Endodermal cell (in vitro differentiated cells): ENCODE results near the gene KCNQ4. TPM values are rescaled to one million over a fixed set of nuclear protein-coding genes. Genes with fewer than 3 reads are reported as not detected.

Experiments
- DNase-seq: peaks from one replicate; pipeline ENCODE4 v3.0.0-alpha.2; 2017
- H3K27ac ChIP-seq: 2 replicates; pipeline ENCODE4 v1.5.1; 2013; ENCODE audit warnings: mild to moderate bottlenecking, low read depth, low read length, moderate library complexity
- H3K27me3 ChIP-seq: 2 replicates; pipeline ENCODE4 v1.6.1; 2013; ENCODE audit warnings: mild to moderate bottlenecking, low read length, moderate library complexity; ENCODE audit not compliant: insufficient read depth, control insufficient read depth, poor library complexity, severe bottlenecking
- H3K36me3 ChIP-seq: 2 replicates; pipeline ENCODE4 v1.7.0; 2013; ENCODE audit warnings: mild to moderate bottlenecking, low read length, moderate library complexity; ENCODE audit not compliant: control insufficient read depth, insufficient read depth
- H3K4me1 ChIP-seq: one replicate; pipeline ENCODE4 v1.7.0; 2013; ENCODE audit warnings: low read length; ENCODE audit not compliant: control insufficient read depth, insufficient read depth
- H3K4me3 ChIP-seq: 2 replicates; pipeline ENCODE4 v1.5.1; 2013; ENCODE audit warnings: mild to moderate bottlenecking, low read length, moderate library complexity
- H3K9ac ChIP-seq: 2 replicates; pipeline ENCODE4 v1.6.1; 2013; ENCODE audit warnings: mild to moderate bottlenecking, low read length, moderate library complexity; ENCODE audit not compliant: poor library complexity, severe bottlenecking; ENCODE audit errors: extremely low read depth
- H3K9me3 ChIP-seq: 2 replicates; pipeline ENCODE4 v1.6.1; 2013; ENCODE audit warnings: mild to moderate bottlenecking, low read length, moderate library complexity; ENCODE audit not compliant: control insufficient read depth
- H3K27ac Mint-ChIP-seq: 2 replicates; pipeline ENCODE4 v1.8.0; 2020; ENCODE audit warnings: mixed read lengths
- H3K27me3 Mint-ChIP-seq: 2 replicates; pipeline ENCODE4 v1.8.0; 2021; ENCODE audit warnings: mild to moderate bottlenecking, mixed read lengths; ENCODE audit not compliant: insufficient read depth
- H3K36me3 Mint-ChIP-seq: 2 replicates; pipeline ENCODE4 v1.8.0; 2020; ENCODE audit warnings: low read depth, mixed read lengths
- H3K4me1 Mint-ChIP-seq: 2 replicates; pipeline ENCODE4 v1.8.0; 2020; ENCODE audit warnings: mixed read lengths
- H3K4me3 Mint-ChIP-seq: 2 replicates; pipeline ENCODE4 v1.8.0; 2020; ENCODE audit warnings: mild to moderate bottlenecking, moderate library complexity, mixed read lengths
- H3K9me3 Mint-ChIP-seq: 2 replicates; pipeline ENCODE4 v1.8.0; 2020; ENCODE audit warnings: mild to moderate bottlenecking, mixed read lengths
- CTCF ChIP-seq: fragments of 200-600 bp; sonication (generic); conservative IDR thresholded peaks from 2 replicates; pipeline ENCODE4 v1.5.0; 2021; ENCODE audit warnings: antibody characterized with exemption, mild to moderate bottlenecking
- WGBS, 2 experiments: methylation state at CpG; one replicate each; pipeline versions ENCODE4 v1.1.5 to v1.1.7; 2013; ENCODE audit warnings: missing lambda C conversion rate in 2 of 2, mixed read lengths in 1 of 2; ENCODE audit not compliant: insufficient coverage in 1 of 2, insufficient read length in 1 of 2; 5-methylcytosine and 5-hydroxymethylcytosine counted together
- total RNA-seq, 2 donors: library from RNA; stranded (reverse); fragmentation: NEBNext Ultra II Directional in 1 of 2; extraction: Animal tissue kit (Norgen Biotek cat#: 25700) in 1 of 2; gene quantifications; 2 replicates in 1 of 2; 3 replicates in 1 of 2; pipeline ENCODE4 v1.2.1, GENCODE V29; 2021

The KCNQ4 gene
- total RNA-seq, 2 donors from 2014 or later, result 0.22 to 0.88 TPM

GRCh38 chr1:40837601-40838000 is 54.0 kb downstream of the KCNQ4 start:
- Histone ChIP-seq H3K27me3 (no peaks in the 10 kb centered on the region), H3K9me3 (peaks cover 5% of the 10 kb centered on the region), H3K4me3 (no peak overlapping the region), H3K27ac (no peak overlapping the region), H3K36me3 (no peaks in the 10 kb centered on the region), H3K9ac (no peak overlapping the region), H3K4me1 (peaks cover 6% of the 10 kb centered on the region)
- H3K9me3 Mint-ChIP-seq, result peaks cover 3% of the 10 kb centered on the region
- TF ChIP-seq CTCF, result no peak
- no peak for DNase-seq
- no peak overlapping the region for H3K4me3 Mint-ChIP-seq
- H3K36me3 Mint-ChIP-seq, result no peaks in the 10 kb centered on the region
- 93 to 96% methylated on average over 5 to 24 of the region's 24 CpGs for WGBS, 2 experiments
- peaks cover 2% of the 10 kb centered on the region for H3K27me3 Mint-ChIP-seq
- H3K27ac Mint-ChIP-seq, result no peak overlapping the region
- peaks cover 13% of the 10 kb centered on the region for H3K4me1 Mint-ChIP-seq

GRCh38 chr1:40838045-40838979 is 54.7 kb downstream of the KCNQ4 start:
- Mint-ChIP-seq H3K4me3 (no peak overlapping the region), H3K27ac (no peak overlapping the region), H3K36me3 (no peaks in the 10 kb centered on the region), H3K9me3 (peaks cover 8% of the 10 kb centered on the region), H3K4me1 (peaks cover 13% of the 10 kb centered on the region), H3K27me3 (peaks cover 5% of the 10 kb centered on the region)
- H3K27me3 ChIP-seq, result no peaks in the 10 kb centered on the region
- peaks cover 7% of the 10 kb centered on the region for H3K9me3 ChIP-seq
- H3K4me1 ChIP-seq, result peaks cover 6% of the 10 kb centered on the region
- H3K36me3 ChIP-seq, result no peaks in the 10 kb centered on the region
- H3K27ac ChIP-seq, result no peak overlapping the region
- H3K4me3 ChIP-seq, result no peak overlapping the region
- no peak for TF ChIP-seq CTCF
- no peak overlapping the region for H3K9ac ChIP-seq
- 95 to 96% methylated on average over 43 to 60 of the region's 60 CpGs for WGBS, 2 experiments
- peak; percentile 78 for DNase-seq

- Mint-ChIP-seq H3K36me3 (no peaks in the 10 kb centered on the region), H3K4me3 (no peak overlapping the region), H3K4me1 (peaks cover 13% of the 10 kb centered on the region), H3K27me3 (peaks cover 5% of the 10 kb centered on the region), H3K9me3 (peaks cover 8% of the 10 kb centered on the region), H3K27ac (no peak overlapping the region)
- peak; percentile 71 for DNase-seq
- TF ChIP-seq CTCF, result no peak
- Histone ChIP-seq H3K4me1 (peaks cover 6% of the 10 kb centered on the region), H3K9me3 (peaks cover 7% of the 10 kb centered on the region), H3K36me3 (no peaks in the 10 kb centered on the region), H3K27me3 (no peaks in the 10 kb centered on the region), H3K9ac (no peak overlapping the region), H3K27ac (no peak overlapping the region), H3K4me3 (no peak overlapping the region)
- 93 to 96% methylated on average over 9 to 15 of the region's 15 CpGs for WGBS, 2 experiments
These were observed 55.7 kb downstream of the KCNQ4 start for GRCh38 chr1:40838980-40839942.
